ENCODE results near the gene CACNG5. TPM values are rescaled to one million over a fixed set of nuclear protein-coding genes. Genes with fewer than 3 reads are reported as not detected.

CACNG5 gene
- total and polyA plus RNA-seq, 2 experiments from 2014 or later = 1.8 to 3.3 TPM

DNA sequence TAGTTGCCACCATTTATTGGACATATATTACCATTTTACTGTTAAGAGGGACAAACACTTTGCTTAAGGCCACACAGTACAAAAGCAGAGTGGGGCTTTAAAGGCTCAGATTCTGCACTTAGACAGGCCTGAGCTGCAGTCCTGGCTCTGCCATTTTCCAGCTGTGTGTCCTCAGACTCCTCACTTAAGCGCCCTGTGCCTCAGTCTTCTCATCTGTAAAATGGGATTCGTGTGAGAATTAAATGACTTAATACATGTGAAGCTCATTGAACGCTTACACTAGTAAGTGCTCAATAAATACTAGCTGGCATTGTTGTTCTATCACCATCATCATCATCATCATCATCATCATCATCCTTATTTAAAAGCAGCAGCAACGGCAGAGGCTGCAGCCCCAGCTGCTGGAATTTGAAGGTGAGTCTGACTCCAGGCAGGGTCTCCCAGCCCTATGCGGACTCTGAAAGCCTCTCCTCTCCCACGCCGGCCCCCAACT lies 445 bp upstream of the CACNG5 start:
- Mint-ChIP-seq H3K4me3 (peak overlapping the region; percentile 66), H3K27me3 (ENCODE audit: insufficient read depth, low read depth, poor library complexity) (peaks cover 21% of the 10 kb centered on the region), H3K4me1 (peaks cover 17% of the 10 kb centered on the region), H3K36me3 (ENCODE audit: low read depth) (no peaks in the 10 kb centered on the region), H3K9me3 (no peaks in the 10 kb centered on the region; the same call in 2 of the 3 replicates), H3K27ac (no peak overlapping the region)
- DNase-seq (ENCODE audit: low spot score) (peak; percentile 4), ATAC-seq (no peak)
- no peak for TF ChIP-seq NANOG (IDR thresholded peaks at IDR 0.05; ENCODE audit: borderline replicate concordance)
- TF ChIP-seq ZNF331 (CRISPR knock-in tag; IDR thresholded peaks at IDR 0.05; ENCODE audit: low read depth) = no peak
- TF ChIP-seq, protein P1, sequence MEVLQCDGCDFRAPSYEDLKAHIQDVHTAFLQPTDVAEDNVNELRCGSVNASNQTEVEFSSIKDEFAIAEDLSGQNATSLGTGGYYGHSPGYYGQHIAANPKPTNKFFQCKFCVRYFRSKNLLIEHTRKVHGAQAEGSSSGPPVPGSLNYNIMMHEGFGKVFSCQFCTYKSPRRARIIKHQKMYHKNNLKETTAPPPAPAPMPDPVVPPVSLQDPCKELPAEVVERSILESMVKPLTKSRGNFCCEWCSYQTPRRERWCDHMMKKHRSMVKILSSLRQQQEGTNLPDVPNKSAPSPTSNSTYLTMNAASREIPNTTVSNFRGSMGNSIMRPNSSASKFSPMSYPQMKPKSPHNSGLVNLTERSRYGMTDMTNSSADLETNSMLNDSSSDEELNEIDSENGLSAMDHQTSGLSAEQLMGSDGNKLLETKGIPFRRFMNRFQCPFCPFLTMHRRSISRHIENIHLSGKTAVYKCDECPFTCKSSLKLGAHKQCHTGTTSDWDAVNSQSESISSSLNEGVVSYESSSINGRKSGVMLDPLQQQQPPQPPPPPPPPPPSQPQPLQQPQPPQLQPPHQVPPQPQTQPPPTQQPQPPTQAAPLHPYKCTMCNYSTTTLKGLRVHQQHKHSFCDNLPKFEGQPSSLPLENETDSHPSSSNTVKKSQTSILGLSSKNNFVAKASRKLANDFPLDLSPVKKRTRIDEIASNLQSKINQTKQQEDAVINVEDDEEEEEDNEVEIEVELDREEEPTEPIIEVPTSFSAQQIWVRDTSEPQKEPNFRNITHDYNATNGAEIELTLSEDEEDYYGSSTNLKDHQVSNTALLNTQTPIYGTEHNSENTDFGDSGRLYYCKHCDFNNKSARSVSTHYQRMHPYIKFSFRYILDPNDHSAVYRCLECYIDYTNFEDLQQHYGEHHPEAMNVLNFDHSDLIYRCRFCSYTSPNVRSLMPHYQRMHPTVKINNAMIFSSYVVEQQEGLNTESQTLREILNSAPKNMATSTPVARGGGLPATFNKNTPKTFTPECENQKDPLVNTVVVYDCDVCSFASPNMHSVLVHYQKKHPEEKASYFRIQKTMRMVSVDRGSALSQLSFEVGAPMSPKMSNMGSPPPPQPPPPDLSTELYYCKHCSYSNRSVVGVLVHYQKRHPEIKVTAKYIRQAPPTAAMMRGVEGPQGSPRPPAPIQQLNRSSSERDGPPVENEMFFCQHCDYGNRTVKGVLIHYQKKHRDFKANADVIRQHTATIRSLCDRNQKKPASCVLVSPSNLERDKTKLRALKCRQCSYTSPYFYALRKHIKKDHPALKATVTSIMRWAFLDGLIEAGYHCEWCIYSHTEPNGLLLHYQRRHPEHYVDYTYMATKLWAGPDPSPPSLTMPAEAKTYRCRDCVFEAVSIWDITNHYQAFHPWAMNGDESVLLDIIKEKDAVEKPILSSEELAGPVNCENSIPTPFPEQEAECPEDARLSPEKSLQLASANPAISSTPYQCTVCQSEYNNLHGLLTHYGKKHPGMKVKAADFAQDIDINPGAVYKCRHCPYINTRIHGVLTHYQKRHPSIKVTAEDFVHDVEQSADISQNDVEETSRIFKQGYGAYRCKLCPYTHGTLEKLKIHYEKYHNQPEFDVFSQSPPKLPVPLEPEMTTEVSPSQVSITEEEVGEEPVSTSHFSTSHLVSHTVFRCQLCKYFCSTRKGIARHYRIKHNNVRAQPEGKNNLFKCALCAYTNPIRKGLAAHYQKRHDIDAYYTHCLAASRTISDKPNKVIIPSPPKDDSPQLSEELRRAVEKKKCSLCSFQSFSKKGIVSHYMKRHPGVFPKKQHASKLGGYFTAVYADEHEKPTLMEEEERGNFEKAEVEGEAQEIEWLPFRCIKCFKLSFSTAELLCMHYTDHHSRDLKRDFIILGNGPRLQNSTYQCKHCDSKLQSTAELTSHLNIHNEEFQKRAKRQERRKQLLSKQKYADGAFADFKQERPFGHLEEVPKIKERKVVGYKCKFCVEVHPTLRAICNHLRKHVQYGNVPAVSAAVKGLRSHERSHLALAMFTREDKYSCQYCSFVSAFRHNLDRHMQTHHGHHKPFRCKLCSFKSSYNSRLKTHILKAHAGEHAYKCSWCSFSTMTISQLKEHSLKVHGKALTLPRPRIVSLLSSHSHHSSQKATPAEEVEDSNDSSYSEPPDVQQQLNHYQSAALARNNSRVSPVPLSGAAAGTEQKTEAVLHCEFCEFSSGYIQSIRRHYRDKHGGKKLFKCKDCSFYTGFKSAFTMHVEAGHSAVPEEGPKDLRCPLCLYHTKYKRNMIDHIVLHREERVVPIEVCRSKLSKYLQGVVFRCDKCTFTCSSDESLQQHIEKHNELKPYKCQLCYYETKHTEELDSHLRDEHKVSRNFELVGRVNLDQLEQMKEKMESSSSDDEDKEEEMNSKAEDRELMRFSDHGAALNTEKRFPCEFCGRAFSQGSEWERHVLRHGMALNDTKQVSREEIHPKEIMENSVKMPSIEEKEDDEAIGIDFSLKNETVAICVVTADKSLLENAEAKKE (CRISPR knock-in tag; IDR thresholded peaks at IDR 0.05) = no peak
- TF ChIP-seq, protein P2, sequence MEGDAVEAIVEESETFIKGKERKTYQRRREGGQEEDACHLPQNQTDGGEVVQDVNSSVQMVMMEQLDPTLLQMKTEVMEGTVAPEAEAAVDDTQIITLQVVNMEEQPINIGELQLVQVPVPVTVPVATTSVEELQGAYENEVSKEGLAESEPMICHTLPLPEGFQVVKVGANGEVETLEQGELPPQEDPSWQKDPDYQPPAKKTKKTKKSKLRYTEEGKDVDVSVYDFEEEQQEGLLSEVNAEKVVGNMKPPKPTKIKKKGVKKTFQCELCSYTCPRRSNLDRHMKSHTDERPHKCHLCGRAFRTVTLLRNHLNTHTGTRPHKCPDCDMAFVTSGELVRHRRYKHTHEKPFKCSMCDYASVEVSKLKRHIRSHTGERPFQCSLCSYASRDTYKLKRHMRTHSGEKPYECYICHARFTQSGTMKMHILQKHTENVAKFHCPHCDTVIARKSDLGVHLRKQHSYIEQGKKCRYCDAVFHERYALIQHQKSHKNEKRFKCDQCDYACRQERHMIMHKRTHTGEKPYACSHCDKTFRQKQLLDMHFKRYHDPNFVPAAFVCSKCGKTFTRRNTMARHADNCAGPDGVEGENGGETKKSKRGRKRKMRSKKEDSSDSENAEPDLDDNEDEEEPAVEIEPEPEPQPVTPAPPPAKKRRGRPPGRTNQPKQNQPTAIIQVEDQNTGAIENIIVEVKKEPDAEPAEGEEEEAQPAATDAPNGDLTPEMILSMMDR (conservative IDR thresholded peaks at IDR 0.05; ENCODE audit: low read depth in 2 of 2) = no peak
- no peak for TF ChIP-seq JUNB (IDR thresholded peaks at IDR 0.05; ENCODE audit: unreplicated experiment)
- TF ChIP-seq CREB1 (CRISPR knock-in tag; IDR thresholded peaks at IDR 0.05; ENCODE audit: low read depth) = no peak
- no peak for TF ChIP-seq ETS1 (IDR thresholded peaks at IDR 0.05)
- no peak for TF ChIP-seq EZH2phosphoT487 (IDR thresholded peaks at IDR 0.05; ENCODE audit: unreplicated experiment)
- TF ChIP-seq ZNF114 (CRISPR knock-in tag; IDR thresholded peaks at IDR 0.05) = no peak
- no peak for TF ChIP-seq REST (IDR thresholded peaks at IDR 0.05; ENCODE audit: unreplicated experiment)
- no peak for TF ChIP-seq EZH2 (IDR thresholded peaks at IDR 0.05; ENCODE audit: low read depth, unreplicated experiment)
- TF ChIP-seq POLR2AphosphoS5 (IDR thresholded peaks at IDR 0.05; ENCODE audit: low read depth) = no peak
- Histone ChIP-seq H4K20me1 (replicated peaks; ENCODE audit: insufficient read depth) (no peaks in the 10 kb centered on the region), H3K4me2 (peak overlapping the region; percentile 82), H3F3A (replicated peaks; ENCODE audit: low read depth) (peaks cover 6% of the 10 kb centered on the region; the same call in 1 of the 2 replicates), H3K36me3 (ENCODE audit: insufficient read depth) (no peaks in the 10 kb centered on the region), H3K4me3 (peak overlapping the region; percentile 71), H2AFZ (0 out of 2 replicates have a peak overlapping the region, but pooled peaks have one; percentile 78), H3K27ac (ENCODE audit: low read depth) (no peak overlapping the region), H3K79me2 (replicated peaks; ENCODE audit: insufficient read depth) (no peaks in the 10 kb centered on the region), H3K4me1 (ENCODE audit: insufficient read depth) (peaks cover 11% of the 10 kb centered on the region; the same call in 1 of the 2 replicates), H3K9me2 (ENCODE audit: insufficient read depth) (no peaks in the 10 kb centered on the region), H3K27me3 (ENCODE audit: insufficient read depth) (0 out of 2 replicates have a peak, but pooled peaks cover 10% of the 10 kb centered on the region)

All from GM23338 (cell line).